Hippocampal formation (tissue), 2 donors: ENCODE results near the gene SCGB3A1.

Experiments used
- DNase-seq, 2 donors: peaks; one replicate each; lab custom pipeline; 2025; lab: John Stamatoyannopoulos, UW

SCGB3A1 gene, protein sequence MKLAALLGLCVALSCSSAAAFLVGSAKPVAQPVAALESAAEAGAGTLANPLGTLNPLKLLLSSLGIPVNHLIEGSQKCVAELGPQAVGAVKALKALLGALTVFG

GRCh38 chr5:180591311-180591887 lies at the start of gene SCGB3A1:
TSS of gene SCGB3A1 (minus strand) at chr5:180591499. CDS start at chr5:180591462, 37 bp downstream.
- DNase-seq: no peak

GRCh38 chr5:180640611-180640860 lies 49.2 kb upstream of the SCGB3A1 start:
- DNase-seq: no peak

GRCh38 chr5:180639741-180640610 lies 48.7 kb upstream of the SCGB3A1 start:
- no peak for DNase-seq

- no peak for DNase-seq
These were observed 48.0 kb upstream of the SCGB3A1 start for GRCh38 chr5:180639287-180639686.

- DNase-seq: no peak
These were observed 46.8 kb upstream of the SCGB3A1 start for GRCh38 chr5:180637962-180638680.

GRCh38 chr5:180636403-180637075 lies 45.2 kb upstream of the SCGB3A1 start:
- no peak for DNase-seq

- DNase-seq: no peak
These were observed 44.7 kb upstream of the SCGB3A1 start for GRCh38 chr5:180636016-180636402.

- no peak for DNase-seq
These were observed 42.2 kb upstream of the SCGB3A1 start for GRCh38 chr5:180633283-180634177.

- DNase-seq: no peak
These were observed 41.5 kb upstream of the SCGB3A1 start for GRCh38 chr5:180632768-180633167.

DNA sequence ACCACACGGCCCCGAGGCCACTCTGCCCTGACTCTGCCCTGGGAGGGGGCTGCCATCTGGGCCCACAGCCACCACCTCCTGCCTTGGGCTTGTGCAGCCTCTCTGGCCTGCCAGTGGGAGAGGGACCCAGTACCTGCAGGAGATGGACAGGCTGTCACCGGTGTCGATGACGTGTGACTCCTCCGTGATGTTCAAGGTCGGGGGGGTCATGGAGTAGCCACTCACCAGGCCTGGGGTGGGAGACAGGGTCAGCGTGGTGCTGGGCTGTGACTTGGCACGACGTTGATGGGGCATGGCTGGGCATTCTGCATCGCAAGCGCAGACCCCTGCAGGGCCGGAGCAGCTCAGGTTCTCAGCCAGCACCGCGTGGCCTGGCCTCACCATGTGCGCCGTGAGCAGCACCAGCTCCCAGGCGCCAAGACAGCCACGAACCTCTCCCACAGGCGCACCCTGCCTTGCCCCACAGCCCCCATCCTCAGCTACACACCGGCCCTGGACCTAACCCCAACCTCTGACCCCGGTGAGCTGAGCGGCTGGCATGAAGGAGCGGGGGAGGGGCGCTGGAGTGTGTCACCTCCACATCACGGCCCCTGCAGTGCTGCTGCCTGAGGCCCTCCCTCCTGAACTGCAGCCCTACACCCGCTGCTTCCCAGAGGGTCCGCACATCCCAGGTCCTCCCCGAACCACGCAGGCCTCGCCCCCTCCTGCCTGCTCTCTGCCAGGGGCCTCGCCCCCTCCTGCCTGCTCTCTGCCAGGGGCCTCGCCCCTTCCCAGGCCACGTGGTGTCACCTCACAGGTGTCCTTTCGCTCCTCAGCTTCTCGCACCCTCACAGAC lies 40.5 kb upstream of the SCGB3A1 start:
- no peak for DNase-seq

GRCh38 chr5:180630426-180630825 lies 39.1 kb upstream of the SCGB3A1 start:
- no peak for DNase-seq

DNA sequence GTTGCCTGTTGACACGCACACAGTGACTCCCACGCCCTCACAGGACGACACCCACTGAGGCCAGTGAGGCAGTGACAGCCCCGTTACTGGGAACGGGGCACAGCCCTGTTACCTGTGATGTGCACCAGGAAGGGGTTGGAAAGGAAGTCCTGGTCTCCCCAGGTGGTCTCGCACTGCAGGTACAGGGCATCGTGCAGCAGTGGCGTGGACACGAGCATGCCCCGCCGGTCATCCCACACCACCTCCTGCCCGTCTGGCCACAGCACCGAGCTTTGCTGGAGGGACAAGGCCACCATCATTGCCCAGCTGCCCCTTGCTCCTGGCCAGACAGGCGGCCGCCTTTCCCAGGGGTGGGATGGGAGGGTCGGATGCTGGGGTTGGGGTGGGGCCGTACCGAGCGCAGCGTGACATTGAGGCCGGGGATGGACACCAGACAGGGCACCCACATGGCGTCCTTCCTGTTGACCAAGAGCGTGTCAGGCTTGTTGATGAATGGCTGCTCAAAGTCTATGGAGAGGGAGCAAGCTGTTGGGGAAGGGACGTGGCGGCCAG lies 38.6 kb upstream of the SCGB3A1 start:
- DNase-seq: no peak

- DNase-seq: no peak
These were observed 37.8 kb upstream of the SCGB3A1 start for GRCh38 chr5:180628827-180629750.

- no peak for DNase-seq
These were observed 36.9 kb upstream of the SCGB3A1 start for GRCh38 chr5:180628211-180628610.

DNA sequence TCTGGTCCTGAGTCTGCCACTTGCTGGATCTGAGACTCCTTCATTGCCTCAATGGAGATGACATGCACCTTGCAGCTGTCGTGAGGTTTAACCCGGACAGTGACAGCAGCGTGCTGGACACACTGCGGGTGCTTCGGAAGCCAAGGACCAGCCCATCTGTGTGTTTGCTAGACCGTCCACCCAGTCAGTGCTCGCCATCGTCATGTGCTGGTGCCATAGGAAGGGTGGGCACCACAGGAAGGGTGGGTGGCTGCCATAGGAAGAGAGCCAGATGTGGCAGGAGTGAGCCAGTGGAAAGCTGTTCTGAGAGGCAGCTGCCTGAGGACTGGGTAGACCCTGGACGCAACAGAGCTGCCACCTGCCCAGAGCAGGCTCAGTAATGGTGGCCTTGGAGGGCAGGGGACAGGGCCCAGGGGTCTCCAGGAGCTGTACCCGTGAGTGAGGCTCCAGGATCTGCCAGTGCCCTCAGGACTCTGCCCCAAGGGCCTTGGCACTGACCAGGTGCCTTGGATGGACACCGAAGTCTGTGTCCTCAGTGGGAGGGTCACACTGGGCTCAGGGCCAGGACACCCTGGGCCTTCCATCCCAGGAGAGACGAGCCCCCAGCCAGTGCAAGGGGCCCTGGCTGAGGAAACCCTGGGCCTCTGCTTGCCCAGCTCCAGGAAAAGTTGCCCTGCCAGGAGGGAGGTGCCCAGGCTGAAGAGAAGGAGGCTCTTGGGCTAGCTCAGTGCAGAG lies 36.3 kb upstream of the SCGB3A1 start:
- DNase-seq: no peak

DNA sequence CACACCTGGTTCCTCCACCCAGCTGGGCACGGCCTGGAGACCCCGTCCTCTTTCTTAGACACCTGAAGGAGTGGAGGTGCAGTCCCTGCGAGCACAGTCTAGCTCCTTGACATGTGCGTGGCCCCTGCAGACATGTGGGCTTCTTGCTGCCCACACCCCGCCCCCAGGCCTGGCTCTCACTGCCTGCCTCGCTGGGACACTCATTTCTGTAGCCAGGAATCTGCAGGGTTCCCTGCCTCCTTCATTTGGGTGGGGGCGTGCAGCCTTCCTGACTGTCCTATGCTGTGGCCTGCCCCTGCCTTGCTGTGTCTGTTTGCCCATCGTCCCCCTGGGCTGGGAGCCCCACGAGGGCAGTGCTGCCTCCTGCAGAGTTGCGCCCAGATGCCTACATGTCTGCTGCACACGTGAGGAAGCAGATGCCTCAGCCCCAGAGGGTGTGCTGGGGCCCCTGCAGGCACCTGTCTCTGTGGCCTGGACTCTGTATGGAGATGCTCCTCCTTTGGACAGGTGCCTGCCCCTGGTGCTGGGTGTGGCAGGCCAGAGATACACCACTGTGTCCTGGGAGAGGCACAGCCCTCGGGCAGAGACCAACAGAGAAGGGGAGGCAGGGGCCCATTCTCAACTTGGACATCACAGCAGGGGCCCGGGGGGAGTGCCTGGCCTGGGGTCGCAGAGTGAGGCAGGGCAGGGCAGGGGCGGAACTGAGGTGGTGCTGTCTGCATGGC lies 35.5 kb upstream of the SCGB3A1 start:
- DNase-seq: no peak
